DOHH2 (cell line): ENCODE data around the gene FAM20C.

Source experiments
- H3F3A ChIP-seq: fragments of 200-600 bp; sonication (generic), shearing (Covaris generic); 2 replicates; pipeline ENCODE4 v1.6.0; 2016; ENCODE audit warnings: antibody characterized with exemption, mild to moderate bottlenecking; ENCODE audit not compliant: control insufficient read depth, insufficient read depth
- H3K27ac ChIP-seq: fragments of 200-600 bp; sonication (generic); 2 replicates; pipeline ENCODE4 v1.5.1; 2014; ENCODE audit warnings: low read depth, mild to moderate bottlenecking, low read length, moderate library complexity
- H3K27me3 ChIP-seq: fragments of 200-600 bp; sonication (generic); 2 replicates; pipeline ENCODE4 v1.6.1; 2014; ENCODE audit warnings: mild to moderate bottlenecking, low read length, mixed read lengths; ENCODE audit not compliant: control insufficient read depth
- H3K36me3 ChIP-seq: fragments of 200-600 bp; sonication (generic); 2 replicates; pipeline ENCODE4 v1.6.1; 2014; ENCODE audit warnings: mild to moderate bottlenecking, low read length, moderate library complexity, mixed read lengths; ENCODE audit not compliant: control insufficient read depth
- H3K4me1 ChIP-seq: fragments of 200-600 bp; sonication (generic); 2 replicates; pipeline ENCODE4 v1.6.1; 2014; ENCODE audit warnings: mild to moderate bottlenecking, low read length, mixed read lengths; ENCODE audit not compliant: control insufficient read depth
- H3K4me2 ChIP-seq: fragments of 200-600 bp; sonication (generic); 2 replicates; pipeline ENCODE4 v1.6.0; 2014; ENCODE audit warnings: mild to moderate bottlenecking, low read length, moderate library complexity
- H3K4me3 ChIP-seq: fragments of 200-600 bp; sonication (generic); 2 replicates; pipeline ENCODE4 v1.5.1; 2014; ENCODE audit warnings: mild to moderate bottlenecking, low read length, mixed read lengths
- H3K79me2 ChIP-seq: fragments of 200-600 bp; sonication (generic); 2 replicates; pipeline ENCODE4 v1.6.1; 2014; ENCODE audit warnings: mild to moderate bottlenecking, low read length, mixed read lengths; ENCODE audit not compliant: control insufficient read depth
- H3K9me2 ChIP-seq: fragments of 200-600 bp; sonication (generic); replicated peaks from 2 replicates; pipeline ENCODE4 v1.6.1; 2014; ENCODE audit warnings: mild to moderate bottlenecking, low read length, mixed read lengths; ENCODE audit not compliant: control insufficient read depth
- H3K9me3 ChIP-seq: fragments of 200-600 bp; sonication (generic); 2 replicates; pipeline ENCODE4 v1.6.1; 2014; ENCODE audit warnings: antibody characterized with exemption, low read length, mixed read lengths; ENCODE audit not compliant: control insufficient read depth, insufficient read depth
- H4K20me1 ChIP-seq: fragments of 200-600 bp; sonication (generic); 2 replicates; pipeline ENCODE4 v1.6.0; 2014; ENCODE audit warnings: low read depth, mild to moderate bottlenecking, antibody characterized with exemption, low read length, moderate library complexity; ENCODE audit not compliant: control insufficient read depth, insufficient read depth
- CTCF ChIP-seq: fragments of 200-600 bp; sonication (generic); IDR thresholded peaks from one replicate; pipeline ENCODE4 v1.5.1; 2014; ENCODE audit warnings: antibody characterized with exemption, mild to moderate bottlenecking, low read depth, low read length; ENCODE audit not compliant: poor library complexity, severe bottlenecking
- EZH2phosphoT487 ChIP-seq: fragments of 200-600 bp; sonication (generic); IDR thresholded peaks from 2 replicates; pipeline ENCODE4 v1.6.1; 2017; ENCODE audit warnings: borderline replicate concordance, mild to moderate bottlenecking, antibody characterized with exemption, low read length, moderate library complexity, mixed read lengths

The FAM20C gene

GRCh38 chr7:219581-220150 is 27.3 kb downstream of the FAM20C start:
- H3K36me3 ChIP-seq: no peaks in the 10 kb centered on the region
- H3K4me2 ChIP-seq: no peak overlapping the region
- no peaks in the 10 kb centered on the region for H3K9me2 ChIP-seq
- H3K27me3 ChIP-seq: no peaks in the 10 kb centered on the region
- H3K79me2 ChIP-seq: no peaks in the 10 kb centered on the region
- no peak overlapping the region for H3K27ac ChIP-seq
- no peaks in the 10 kb centered on the region for H3F3A ChIP-seq
- no peaks in the 10 kb centered on the region for H3K4me1 ChIP-seq
- no peaks in the 10 kb centered on the region for H4K20me1 ChIP-seq
- H3K9me3 ChIP-seq: peaks cover 27% of the 10 kb centered on the region; the same call in 1 of the 2 replicates
- TF ChIP-seq EZH2phosphoT487 (no peak), CTCF (no peak)
- H3K4me3 ChIP-seq: no peak overlapping the region

GRCh38 chr7:220151-220841 is 27.9 kb downstream of the FAM20C start:
- no peaks in the 10 kb centered on the region for H3K79me2 ChIP-seq
- no peak overlapping the region for H3K4me3 ChIP-seq
- no peaks in the 10 kb centered on the region for H3K9me2 ChIP-seq
- no peaks in the 10 kb centered on the region for H3K27me3 ChIP-seq
- H3K27ac ChIP-seq: no peak overlapping the region
- H3K36me3 ChIP-seq: no peaks in the 10 kb centered on the region
- no peaks in the 10 kb centered on the region for H3K4me1 ChIP-seq
- H4K20me1 ChIP-seq: no peaks in the 10 kb centered on the region
- TF ChIP-seq CTCF (no peak), EZH2phosphoT487 (no peak)
- no peak overlapping the region for H3K4me2 ChIP-seq
- no peaks in the 10 kb centered on the region for H3F3A ChIP-seq
- peaks cover 24% of the 10 kb centered on the region; the same call in 1 of the 2 replicates for H3K9me3 ChIP-seq

- H3K4me2 ChIP-seq: no peak overlapping the region
- no peak for TF ChIP-seq CTCF
- no peak for TF ChIP-seq EZH2phosphoT487
Measured at GRCh38 chr7:221978-222715, 29.8 kb downstream of the FAM20C start.

More at GRCh38 chr7:221978-222715, 29.8 kb downstream of the FAM20C start:
- Histone ChIP-seq H3K9me3 (peaks cover 35% of the 10 kb centered on the region; the same call in 1 of the 2 replicates), H3K27me3 (no peaks in the 10 kb centered on the region), H3K27ac (no peak overlapping the region), H3K4me3 (no peak overlapping the region), H3F3A (no peaks in the 10 kb centered on the region), H3K36me3 (no peaks in the 10 kb centered on the region), H3K79me2 (no peaks in the 10 kb centered on the region), H3K9me2 (no peaks in the 10 kb centered on the region), H4K20me1 (no peaks in the 10 kb centered on the region), H3K4me1 (no peaks in the 10 kb centered on the region)
